ENCODE measurements around the gene C1QTNF8. TPM values are rescaled to one million over a fixed set of nuclear protein-coding genes. Genes with fewer than 3 reads are reported as not detected.

The C1QTNF8 gene
- total RNA-seq, 1 experiment from 2014 or later, result 0.27 TPM

GRCh38 chr16:1045993-1046911, 49.8 kb downstream of the C1QTNF8 start:
- no peak overlapping the region for H3K4me3 ChIP-seq (replicated peaks in 1 of 2; ENCODE audit: low read depth in 1 of 2, low read length in 2 of 2)
- ChIA-PET POLR2A (no interaction called here), CTCF (interaction anchor here (1.7 kb wide), 1 partner anchor 11 kb away, joined by 6 read pairs; no protein-coding TSS in a partner anchor), RAD21 (ENCODE audit: low non-redundant PET in 1 of 2, low total read pairs in 2 of 2, uncharacterized antibody in 2 of 2, unreplicated experiment in 2 of 2) (no interaction called here)
- H3K9ac ChIP-seq (ENCODE audit: low read length), result no peak overlapping the region
- TF ChIP-seq ZNF274 (IDR thresholded peaks at IDR 0.05; ENCODE audit: low read depth, low read length) (no peak), YY1 (IDR thresholded peaks at IDR 0.05; ENCODE audit: extremely low read depth, insufficient replicate concordance, low read depth, low read length) (no peak), EZH2 (IDR thresholded peaks at IDR 0.05) (no peak), ATF3 (IDR thresholded peaks at IDR 0.05) (no peak), SIN3A (IDR thresholded peaks at IDR 0.05; ENCODE audit: low read depth) (no peak), SRF (IDR thresholded peaks at IDR 0.05; ENCODE audit: low read depth) (no peak), JUND (IDR thresholded peaks at IDR 0.05) (no peak), EZH2phosphoT487 (IDR thresholded peaks at IDR 0.05; ENCODE audit: borderline replicate concordance) (no peak), ELF1 (IDR thresholded peaks at IDR 0.05; ENCODE audit: borderline replicate concordance, low read depth) (no peak), ZFX (IDR thresholded peaks at IDR 0.05) (no peak), RAD21 (IDR thresholded peaks at IDR 0.05; ENCODE audit: low read depth) (no peak), POLR2AphosphoS5 (IDR thresholded peaks at IDR 0.05; ENCODE audit: low read depth, low read length) (no peak)
- TF ChIP-seq, protein P1, sequence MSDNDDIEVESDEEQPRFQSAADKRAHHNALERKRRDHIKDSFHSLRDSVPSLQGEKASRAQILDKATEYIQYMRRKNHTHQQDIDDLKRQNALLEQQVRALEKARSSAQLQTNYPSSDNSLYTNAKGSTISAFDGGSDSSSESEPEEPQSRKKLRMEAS (IDR thresholded peaks at IDR 0.05), result no peak
- TF ChIP-seq, protein P2, sequence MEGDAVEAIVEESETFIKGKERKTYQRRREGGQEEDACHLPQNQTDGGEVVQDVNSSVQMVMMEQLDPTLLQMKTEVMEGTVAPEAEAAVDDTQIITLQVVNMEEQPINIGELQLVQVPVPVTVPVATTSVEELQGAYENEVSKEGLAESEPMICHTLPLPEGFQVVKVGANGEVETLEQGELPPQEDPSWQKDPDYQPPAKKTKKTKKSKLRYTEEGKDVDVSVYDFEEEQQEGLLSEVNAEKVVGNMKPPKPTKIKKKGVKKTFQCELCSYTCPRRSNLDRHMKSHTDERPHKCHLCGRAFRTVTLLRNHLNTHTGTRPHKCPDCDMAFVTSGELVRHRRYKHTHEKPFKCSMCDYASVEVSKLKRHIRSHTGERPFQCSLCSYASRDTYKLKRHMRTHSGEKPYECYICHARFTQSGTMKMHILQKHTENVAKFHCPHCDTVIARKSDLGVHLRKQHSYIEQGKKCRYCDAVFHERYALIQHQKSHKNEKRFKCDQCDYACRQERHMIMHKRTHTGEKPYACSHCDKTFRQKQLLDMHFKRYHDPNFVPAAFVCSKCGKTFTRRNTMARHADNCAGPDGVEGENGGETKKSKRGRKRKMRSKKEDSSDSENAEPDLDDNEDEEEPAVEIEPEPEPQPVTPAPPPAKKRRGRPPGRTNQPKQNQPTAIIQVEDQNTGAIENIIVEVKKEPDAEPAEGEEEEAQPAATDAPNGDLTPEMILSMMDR (IDR thresholded peaks at IDR 0.05 in 2 of 3, conservative IDR thresholded peaks at IDR 0.05 in 1 of 3; ENCODE audit: borderline replicate concordance in 1 of 3, insufficient read depth in 1 of 3, low read depth in 2 of 3, low read length in 2 of 3), result no peak
- DNase-seq (ENCODE audit: low read depth, low spot score), result no peak
- intact Hi-C loops (cut with micrococcal nuclease), result no loop called here
- no peak for ATAC-seq
- no peaks in the 10 kb centered on the region for H3K27me3 ChIP-seq (ENCODE audit: insufficient read depth, low read length)
- BruUV-seq (replicated peaks), result no TSS peak
- H3K4me1 ChIP-seq (ENCODE audit: control insufficient read depth in 1 of 2, insufficient read depth in 2 of 2, low read length in 2 of 2), result peaks cover 23 to 51% of the 10 kb centered on the region in 2 experiments
- H3K9me2 ChIP-seq (ENCODE audit: insufficient read depth), result no peaks in the 10 kb centered on the region
- no peaks in the 10 kb centered on the region for H4K20me1 ChIP-seq (ENCODE audit: insufficient read depth)
- H3K4me2 ChIP-seq (ENCODE audit: low read length), result no peak overlapping the region
- H3K27ac ChIP-seq (ENCODE audit: low read depth, low read length), result no peak overlapping the region
- H3K79me2 ChIP-seq (ENCODE audit: insufficient read depth, low read length), result no peaks in the 10 kb centered on the region
- H2AFZ ChIP-seq (ENCODE audit: low read depth, low read length, poor library complexity, severe bottlenecking), result no peak overlapping the region
- no peaks in the 10 kb centered on the region for H3K9me3 ChIP-seq (ENCODE audit: control insufficient read depth in 1 of 2, insufficient read depth in 1 of 2, low read depth in 1 of 2, low read length in 2 of 2)
- H3K36me3 ChIP-seq (ENCODE audit: control insufficient read depth in 1 of 2, insufficient read depth in 2 of 2, low read length in 2 of 2), result no peaks in the 10 kb centered on the region
